ENCODE results near the gene PDS5B.
A peak's percentile ranks its signal among the peaks of the same experiment; 100 is the strongest.

The PDS5B gene

GRCh38 chr13:32624441-32624840, 38.2 kb downstream of the PDS5B start:
- Histone ChIP-seq H3K9ac (ENCODE audit: low read length in 2 of 2) (no peak overlapping the region), H3K36me3 (ENCODE audit: control insufficient read depth in 2 of 2, insufficient read depth in 2 of 2, low read length in 2 of 2) (no peaks in the 10 kb centered on the region), H3K4me1 (ENCODE audit: control insufficient read depth, insufficient read depth, low read length) (no peaks in the 10 kb centered on the region), H3K9me3 (ENCODE audit: control insufficient read depth in 2 of 2, low read length in 2 of 2) (peaks cover 0 to 5% of the 10 kb centered on the region in 2 donors), H3K27me3 (ENCODE audit: control insufficient read depth in 1 of 2, insufficient read depth in 2 of 2, low read length in 2 of 2) (no peaks in the 10 kb centered on the region), H3K27ac (ENCODE audit: low read length) (no peak overlapping the region), H3K4me3 (ENCODE audit: low read length in 2 of 2) (no peak overlapping the region)

DNA sequence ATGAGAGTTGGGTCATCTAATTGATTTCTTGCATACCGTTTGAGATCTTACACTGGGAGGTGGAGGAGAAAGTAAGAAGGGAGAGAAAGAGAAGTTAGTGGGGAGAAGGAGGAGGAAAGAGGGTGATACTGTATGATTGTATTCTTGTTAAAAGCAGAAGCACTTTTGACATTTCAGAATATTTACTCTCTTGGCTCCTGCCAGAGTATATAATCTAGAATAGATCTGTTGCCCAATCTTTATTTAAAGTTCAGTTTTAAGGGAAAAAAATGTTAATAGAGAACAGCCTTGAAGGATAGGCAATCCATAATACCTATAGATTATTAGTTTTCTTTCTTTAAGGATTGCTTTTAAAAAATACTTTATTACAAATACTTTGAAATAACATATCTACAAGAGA, 41.5 kb downstream of the PDS5B start:
- Histone ChIP-seq H3K4me3 (ENCODE audit: low read length in 2 of 2) (no peak overlapping the region), H3K4me1 (ENCODE audit: control insufficient read depth, insufficient read depth, low read length) (no peaks in the 10 kb centered on the region), H3K36me3 (ENCODE audit: control insufficient read depth in 2 of 2, insufficient read depth in 2 of 2, low read length in 2 of 2) (no peaks in the 10 kb centered on the region), H3K27me3 (ENCODE audit: control insufficient read depth in 1 of 2, insufficient read depth in 2 of 2, low read length in 2 of 2) (no peaks in the 10 kb centered on the region), H3K27ac (ENCODE audit: low read length) (no peak overlapping the region), H3K9ac (ENCODE audit: low read length in 2 of 2) (no peak overlapping the region), H3K9me3 (ENCODE audit: control insufficient read depth in 2 of 2, low read length in 2 of 2) (peaks cover 0 to 3% of the 10 kb centered on the region in 2 donors)

GRCh38 chr13:32629313-32629712, 43.1 kb downstream of the PDS5B start:
- H3K4me3 ChIP-seq (ENCODE audit: low read length in 2 of 2): peak overlapping the region in 1 of 2 donors; percentile 14
- no peaks in the 10 kb centered on the region for H3K9me3 ChIP-seq (ENCODE audit: control insufficient read depth in 2 of 2, low read length in 2 of 2)
- H3K36me3 ChIP-seq (ENCODE audit: control insufficient read depth in 2 of 2, insufficient read depth in 2 of 2, low read length in 2 of 2): no peaks in the 10 kb centered on the region
- no peak overlapping the region for H3K27ac ChIP-seq (ENCODE audit: low read length)
- H3K4me1 ChIP-seq (ENCODE audit: control insufficient read depth, insufficient read depth, low read length): no peaks in the 10 kb centered on the region
- no peak overlapping the region for H3K9ac ChIP-seq (ENCODE audit: low read length in 2 of 2)
- H3K27me3 ChIP-seq (ENCODE audit: control insufficient read depth in 1 of 2, insufficient read depth in 2 of 2, low read length in 2 of 2): no peaks in the 10 kb centered on the region

DNA sequence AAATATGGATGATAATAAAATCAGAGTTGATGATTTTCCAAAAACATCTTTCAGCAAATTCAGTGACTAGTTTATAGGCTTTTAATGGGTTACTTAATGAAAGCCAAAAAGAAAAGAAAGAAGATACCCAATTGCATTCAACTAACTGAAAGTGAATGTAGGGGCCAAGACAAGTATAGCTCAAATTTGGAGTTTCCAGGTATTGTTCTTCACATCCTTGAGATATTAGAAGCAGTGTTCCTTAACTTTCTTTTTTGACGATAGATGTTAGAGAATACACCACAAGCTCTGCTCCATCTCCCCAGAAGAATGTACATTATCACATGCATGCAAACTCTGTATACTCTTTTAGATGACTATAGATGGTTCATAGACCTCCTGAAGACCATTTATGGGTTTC, 43.6 kb downstream of the PDS5B start:
- H3K36me3 ChIP-seq (ENCODE audit: control insufficient read depth in 2 of 2, insufficient read depth in 2 of 2, low read length in 2 of 2): no peaks in the 10 kb centered on the region
- H3K27ac ChIP-seq (ENCODE audit: low read length): no peak overlapping the region
- H3K4me1 ChIP-seq (ENCODE audit: control insufficient read depth, insufficient read depth, low read length): no peaks in the 10 kb centered on the region
- no peak overlapping the region for H3K9ac ChIP-seq (ENCODE audit: low read length in 2 of 2)
- H3K9me3 ChIP-seq (ENCODE audit: control insufficient read depth in 2 of 2, low read length in 2 of 2): no peaks in the 10 kb centered on the region
- H3K4me3 ChIP-seq (ENCODE audit: low read length in 2 of 2): no peak overlapping the region
- no peaks in the 10 kb centered on the region for H3K27me3 ChIP-seq (ENCODE audit: control insufficient read depth in 1 of 2, insufficient read depth in 2 of 2, low read length in 2 of 2)

- no peak overlapping the region for H3K27ac ChIP-seq (ENCODE audit: low read length)
- H3K36me3 ChIP-seq (ENCODE audit: control insufficient read depth in 2 of 2, insufficient read depth in 2 of 2, low read length in 2 of 2): no peaks in the 10 kb centered on the region
- no peaks in the 10 kb centered on the region for H3K27me3 ChIP-seq (ENCODE audit: control insufficient read depth in 1 of 2, insufficient read depth in 2 of 2, low read length in 2 of 2)
- no peak overlapping the region for H3K9ac ChIP-seq (ENCODE audit: low read length in 2 of 2)
- no peak overlapping the region for H3K4me3 ChIP-seq (ENCODE audit: low read length in 2 of 2)
- no peaks in the 10 kb centered on the region for H3K9me3 ChIP-seq (ENCODE audit: control insufficient read depth in 2 of 2, low read length in 2 of 2)
- H3K4me1 ChIP-seq (ENCODE audit: control insufficient read depth, insufficient read depth, low read length): no peaks in the 10 kb centered on the region
Measured at GRCh38 chr13:32632343-32632909, 46.2 kb downstream of the PDS5B start.

GRCh38 chr13:32636711-32637110, 50.5 kb downstream of the PDS5B start:
- Histone ChIP-seq H3K9ac (ENCODE audit: low read length in 2 of 2) (no peak overlapping the region), H3K27ac (ENCODE audit: low read length) (no peak overlapping the region), H3K36me3 (ENCODE audit: control insufficient read depth in 2 of 2, insufficient read depth in 2 of 2, low read length in 2 of 2) (no peaks in the 10 kb centered on the region), H3K4me3 (ENCODE audit: low read length in 2 of 2) (no peak overlapping the region), H3K9me3 (ENCODE audit: control insufficient read depth in 2 of 2, low read length in 2 of 2) (no peaks in the 10 kb centered on the region), H3K4me1 (ENCODE audit: control insufficient read depth, insufficient read depth, low read length) (no peaks in the 10 kb centered on the region), H3K27me3 (ENCODE audit: control insufficient read depth in 1 of 2, insufficient read depth in 2 of 2, low read length in 2 of 2) (no peaks in the 10 kb centered on the region)

GRCh38 chr13:32638739-32639138, 52.5 kb downstream of the PDS5B start:
- H3K36me3 ChIP-seq (ENCODE audit: control insufficient read depth in 2 of 2, insufficient read depth in 2 of 2, low read length in 2 of 2): no peaks in the 10 kb centered on the region
- no peak overlapping the region for H3K4me3 ChIP-seq (ENCODE audit: low read length in 2 of 2)
- H3K9me3 ChIP-seq (ENCODE audit: control insufficient read depth in 2 of 2, low read length in 2 of 2): no peaks in the 10 kb centered on the region
- no peak overlapping the region for H3K9ac ChIP-seq (ENCODE audit: low read length in 2 of 2)
- H3K4me1 ChIP-seq (ENCODE audit: control insufficient read depth, insufficient read depth, low read length): no peaks in the 10 kb centered on the region
- H3K27me3 ChIP-seq (ENCODE audit: control insufficient read depth in 1 of 2, insufficient read depth in 2 of 2, low read length in 2 of 2): no peaks in the 10 kb centered on the region
- H3K27ac ChIP-seq (ENCODE audit: low read length): no peak overlapping the region

DNA sequence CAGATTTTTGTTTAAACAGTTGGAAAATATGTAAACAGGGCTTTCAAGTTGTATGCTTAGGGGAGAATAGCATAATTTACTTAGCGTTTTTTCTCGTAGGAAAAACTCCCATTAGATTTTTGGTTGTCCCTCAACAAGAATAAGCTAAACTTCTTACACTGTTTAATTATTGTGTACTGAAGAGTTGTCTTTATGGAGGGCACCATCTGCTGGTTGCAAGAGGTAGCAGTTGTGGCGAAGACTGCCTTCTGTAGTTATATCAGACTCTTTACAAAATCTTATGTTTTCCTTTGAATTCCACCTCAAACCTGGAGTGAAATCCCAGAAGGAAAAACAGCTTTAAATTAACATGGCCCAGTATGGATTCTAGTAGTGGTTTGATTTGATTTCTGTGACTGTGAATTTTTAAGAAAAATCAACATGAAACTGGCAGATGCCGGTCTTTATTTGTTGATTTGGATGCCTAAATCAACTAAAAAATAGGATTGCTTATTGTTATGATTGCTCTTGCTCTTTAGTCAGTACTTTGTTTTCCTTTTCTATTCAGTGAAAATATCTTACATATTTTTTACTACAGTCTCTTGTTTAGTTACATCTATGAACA, 53.4 kb downstream of the PDS5B start:
- Histone ChIP-seq H3K27me3 (ENCODE audit: control insufficient read depth in 1 of 2, insufficient read depth in 2 of 2, low read length in 2 of 2) (no peaks in the 10 kb centered on the region), H3K36me3 (ENCODE audit: control insufficient read depth in 2 of 2, insufficient read depth in 2 of 2, low read length in 2 of 2) (no peaks in the 10 kb centered on the region), H3K9ac (ENCODE audit: low read length in 2 of 2) (no peak overlapping the region), H3K9me3 (ENCODE audit: control insufficient read depth in 2 of 2, low read length in 2 of 2) (no peaks in the 10 kb centered on the region), H3K4me1 (ENCODE audit: control insufficient read depth, insufficient read depth, low read length) (no peaks in the 10 kb centered on the region), H3K27ac (ENCODE audit: low read length) (no peak overlapping the region), H3K4me3 (ENCODE audit: low read length in 2 of 2) (no peak overlapping the region)

GRCh38 chr13:32642316-32642715, 56.1 kb downstream of the PDS5B start:
- no peaks in the 10 kb centered on the region for H3K36me3 ChIP-seq (ENCODE audit: control insufficient read depth in 2 of 2, insufficient read depth in 2 of 2, low read length in 2 of 2)
- no peak overlapping the region for H3K4me3 ChIP-seq (ENCODE audit: low read length in 2 of 2)
- no peaks in the 10 kb centered on the region for H3K4me1 ChIP-seq (ENCODE audit: control insufficient read depth, insufficient read depth, low read length)
- H3K9ac ChIP-seq (ENCODE audit: low read length in 2 of 2): no peak overlapping the region
- H3K9me3 ChIP-seq (ENCODE audit: control insufficient read depth in 2 of 2, low read length in 2 of 2): no peaks in the 10 kb centered on the region
- no peaks in the 10 kb centered on the region for H3K27me3 ChIP-seq (ENCODE audit: control insufficient read depth in 1 of 2, insufficient read depth in 2 of 2, low read length in 2 of 2)
- no peak overlapping the region for H3K27ac ChIP-seq (ENCODE audit: low read length)

GRCh38 chr13:32642858-32643257, 56.6 kb downstream of the PDS5B start:
- no peaks in the 10 kb centered on the region for H3K4me1 ChIP-seq (ENCODE audit: control insufficient read depth, insufficient read depth, low read length)
- H3K36me3 ChIP-seq (ENCODE audit: control insufficient read depth in 2 of 2, insufficient read depth in 2 of 2, low read length in 2 of 2): no peaks in the 10 kb centered on the region
- no peak overlapping the region for H3K9ac ChIP-seq (ENCODE audit: low read length in 2 of 2)
- H3K9me3 ChIP-seq (ENCODE audit: control insufficient read depth in 2 of 2, low read length in 2 of 2): no peaks in the 10 kb centered on the region
- H3K4me3 ChIP-seq (ENCODE audit: low read length in 2 of 2): no peak overlapping the region
- no peaks in the 10 kb centered on the region for H3K27me3 ChIP-seq (ENCODE audit: control insufficient read depth in 1 of 2, insufficient read depth in 2 of 2, low read length in 2 of 2)
- H3K27ac ChIP-seq (ENCODE audit: low read length): no peak overlapping the region

DNA sequence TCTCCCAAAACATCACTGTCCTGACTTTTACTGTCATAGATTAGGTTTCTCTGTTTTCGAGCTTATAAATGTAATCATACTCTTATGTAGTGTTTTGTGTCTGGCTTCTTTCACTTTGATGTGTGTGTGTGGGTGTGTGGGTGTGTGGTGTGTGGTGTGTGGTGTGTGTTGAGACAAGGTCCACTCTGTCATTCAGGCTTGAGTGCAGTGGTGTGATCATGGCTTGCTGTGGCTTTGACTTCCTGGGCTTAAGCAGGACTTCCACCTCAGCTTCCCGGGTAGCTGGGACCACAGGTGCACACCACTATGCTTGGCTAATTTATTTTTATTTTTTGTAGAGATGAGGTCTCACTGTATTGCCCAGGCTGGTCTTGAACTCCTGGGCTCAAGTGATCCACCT, 59.6 kb downstream of the PDS5B start:
- Histone ChIP-seq H3K4me1 (ENCODE audit: control insufficient read depth, insufficient read depth, low read length) (no peaks in the 10 kb centered on the region), H3K36me3 (ENCODE audit: control insufficient read depth in 2 of 2, insufficient read depth in 2 of 2, low read length in 2 of 2) (no peaks in the 10 kb centered on the region), H3K9me3 (ENCODE audit: control insufficient read depth in 2 of 2, low read length in 2 of 2) (no peaks in the 10 kb centered on the region), H3K27ac (ENCODE audit: low read length) (no peak overlapping the region), H3K27me3 (ENCODE audit: control insufficient read depth in 1 of 2, insufficient read depth in 2 of 2, low read length in 2 of 2) (no peaks in the 10 kb centered on the region), H3K9ac (ENCODE audit: low read length in 2 of 2) (no peak overlapping the region), H3K4me3 (ENCODE audit: low read length in 2 of 2) (no peak overlapping the region)

All from stomach smooth muscle (tissue), 2 donors.